H1 (cell line): ENCODE measurements around the gene TPSG1. TPM values are rescaled to one million over a fixed set of nuclear protein-coding genes. Genes with fewer than 3 reads are reported as not detected.

Experiments used
- CTCF ChIA-PET: fragments of 300-600 bp; sonication (Branson Sonifier 250); formaldehyde crosslinking; loops from one replicate; lab custom pipeline; 2021; ENCODE audit not compliant: partially characterized antibody; lab: Charles Lee
- POLR2A ChIA-PET: fragments of 300-600 bp; sonication (Branson Sonifier 250); formaldehyde crosslinking; loops from one replicate; lab custom pipeline; 2021; ENCODE audit warnings: inconsistent platforms; ENCODE audit not compliant: partially characterized antibody; lab: Charles Lee
- DNase-seq, 2 experiments: peaks; one replicate each; pipeline versions ENCODE4 v3.0.0 to v3.0.0-alpha.2; 2010 to 2022; ENCODE audit warnings: low spot score in 2 of 2, low read depth in 1 of 2, mixed read lengths in 1 of 2
- FAIRE-seq: peaks from 2 replicates; lab custom pipeline; 2011; peaks lifted over from hg19 to GRCh38; lab: Jason Lieb, UNC
- H2AFZ ChIP-seq: 2 replicates; pipeline ENCODE4 v1.8.1; 2012; ENCODE audit warnings: low read length, inconsistent platforms
- H2AK5ac ChIP-seq: 2 replicates; pipeline ENCODE4 v1.6.1; 2013; ENCODE audit warnings: low read depth, low read length
- H2BK120ac ChIP-seq: replicated peaks from 2 replicates; pipeline ENCODE3; 2013; ENCODE audit warnings: low read depth, low read length, inconsistent platforms
- H2BK12ac ChIP-seq: 2 replicates; pipeline ENCODE4 v1.6.1; 2013; ENCODE audit warnings: low read depth, low read length
- H2BK15ac ChIP-seq: 2 replicates; pipeline ENCODE4 v1.6.1; 2013; ENCODE audit warnings: low read length
- H2BK20ac ChIP-seq: 2 replicates; pipeline ENCODE4 v1.6.1; 2013; ENCODE audit warnings: low read length
- H2BK5ac ChIP-seq: 2 replicates; pipeline ENCODE4 v1.6.1; 2013; ENCODE audit warnings: low read depth, low read length
- H3K14ac ChIP-seq: 2 replicates; pipeline ENCODE4 v1.6.1; 2013; ENCODE audit warnings: inconsistent platforms; ENCODE audit not compliant: insufficient read length
- H3K18ac ChIP-seq: 2 replicates; pipeline ENCODE4 v1.6.1; 2013; ENCODE audit warnings: low read length; ENCODE audit errors: extremely low read depth
- H3K23ac ChIP-seq: 2 replicates; pipeline ENCODE4 v1.6.1; 2013; ENCODE audit warnings: inconsistent platforms; ENCODE audit not compliant: insufficient read length
- H3K23me2 ChIP-seq: 2 replicates; pipeline ENCODE4 v1.6.1; 2013; ENCODE audit warnings: low read depth, low read length
- H3K27ac ChIP-seq: 2 replicates; pipeline ENCODE4 v1.6.1; 2011; ENCODE audit warnings: low read depth, low read length, inconsistent platforms
- H3K27me3 ChIP-seq, 4 experiments: replicated peaks in 1 of 4; 1 replicate in 1 of 4; 2 replicates in 3 of 4; pipeline versions ENCODE4 v1.6.1 to v1.8.1; 2011 to 2013; ENCODE audit warnings: low read length in 3 of 4, mild to moderate bottlenecking in 3 of 4, inconsistent platforms in 2 of 4, mixed read lengths in 2 of 4, moderate library complexity in 1 of 4; ENCODE audit not compliant: control insufficient read depth in 3 of 4, insufficient read depth in 3 of 4; ENCODE audit errors: extremely low read depth in 1 of 4
- H3K36me3 ChIP-seq, 4 experiments: 2 replicates each; pipeline versions ENCODE4 v1.6.1 to v1.8.1; 2011 to 2013; ENCODE audit warnings: mild to moderate bottlenecking in 4 of 4, low read length in 3 of 4, moderate library complexity in 2 of 4, control low read depth in 1 of 4, inconsistent platforms in 1 of 4; ENCODE audit not compliant: insufficient read depth in 4 of 4, control insufficient read depth in 2 of 4
- H3K4ac ChIP-seq: replicated peaks from 2 replicates; pipeline ENCODE3; 2013; ENCODE audit warnings: low read length, low read depth, mixed read lengths, inconsistent platforms; ENCODE audit not compliant: insufficient read length
- H3K4me1 ChIP-seq, 4 experiments: replicated peaks in 1 of 4; 1 replicate in 1 of 4; 2 replicates in 3 of 4; pipeline versions ENCODE4 v1.6.1 to v1.8.1; 2011 to 2013; ENCODE audit warnings: low read length in 3 of 4, inconsistent platforms in 2 of 4, mixed read lengths in 1 of 4; ENCODE audit not compliant: insufficient read depth in 4 of 4, control insufficient read depth in 3 of 4
- H3K4me2 ChIP-seq, 2 experiments: 2 replicates each; pipeline versions ENCODE4 v1.6.1 to v1.8.1; 2011 to 2013; ENCODE audit warnings: low read depth in 2 of 2, low read length in 2 of 2, control low read depth in 1 of 2, inconsistent platforms in 1 of 2, mild to moderate bottlenecking in 1 of 2; ENCODE audit not compliant: insufficient read depth in 1 of 2
- H3K4me3 ChIP-seq, 4 experiments: fragments of 200-600, 300-600 bp in 1 of 4; sonication (generic), shearing (Covaris generic), sonication (Bioruptor Twin) in 1 of 4; 2 replicates each; pipeline versions ENCODE4 v1.5.1 to v1.8.1; 2011 to 2016; ENCODE audit warnings: low read length in 4 of 4, low read depth in 3 of 4, control low read depth in 2 of 4, inconsistent platforms in 2 of 4, mild to moderate bottlenecking in 2 of 4, mixed read lengths in 1 of 4, moderate library complexity in 1 of 4; ENCODE audit not compliant: insufficient read depth in 2 of 4; ENCODE audit errors: extremely low read depth in 1 of 4
- H3K56ac ChIP-seq: replicated peaks from 2 replicates; pipeline ENCODE3; 2013; ENCODE audit warnings: low read depth, mild to moderate bottlenecking, mixed read lengths, low read length, inconsistent platforms; ENCODE audit not compliant: insufficient read length
- H3K79me1 ChIP-seq: 2 replicates; pipeline ENCODE4 v1.6.1; 2013; ENCODE audit warnings: low read depth, low read length, control low read depth
- H3K79me2 ChIP-seq, 2 experiments: 2 replicates each; pipeline versions ENCODE4 v1.6.1 to v1.8.1; 2012 to 2013; ENCODE audit warnings: low read length in 2 of 2, mild to moderate bottlenecking in 2 of 2, inconsistent platforms in 1 of 2; ENCODE audit not compliant: insufficient read depth in 2 of 2, control insufficient read depth in 1 of 2
- H3K9ac ChIP-seq, 4 experiments: replicated peaks in 1 of 4; 1 replicate in 1 of 4; 2 replicates in 3 of 4; pipeline versions ENCODE4 v1.6.1 to v1.8.1; 2011 to 2013; ENCODE audit warnings: low read depth in 3 of 4, low read length in 3 of 4, control low read depth in 2 of 4, mild to moderate bottlenecking in 2 of 4, moderate library complexity in 2 of 4, inconsistent platforms in 1 of 4; ENCODE audit errors: extremely low read depth in 1 of 4
- H3K9me3 ChIP-seq, 2 experiments: 2 replicates each; pipeline versions ENCODE4 v1.6.1 to v1.8.1; 2012 to 2013; ENCODE audit warnings: mild to moderate bottlenecking in 2 of 2, moderate library complexity in 2 of 2, control low read depth in 1 of 2, inconsistent platforms in 1 of 2, low read depth in 1 of 2, low read length in 1 of 2, mixed read lengths in 1 of 2; ENCODE audit not compliant: insufficient read depth in 2 of 2
- H4K20me1 ChIP-seq, 2 experiments: replicated peaks in 1 of 2; 2 replicates each; pipeline versions ENCODE3 to v1.8.1; 2011 to 2013; ENCODE audit warnings: inconsistent platforms in 2 of 2, low read length in 2 of 2, mild to moderate bottlenecking in 1 of 2; ENCODE audit not compliant: insufficient read depth in 2 of 2, control insufficient read depth in 1 of 2
- H4K5ac ChIP-seq: 2 replicates; pipeline ENCODE4 v1.6.1; 2013; ENCODE audit warnings: low read length, low read depth, mixed read lengths, inconsistent platforms; ENCODE audit not compliant: insufficient read length
- H4K8ac ChIP-seq: 2 replicates; pipeline ENCODE4 v1.8.0; 2013; ENCODE audit warnings: mild to moderate bottlenecking, moderate library complexity, low read length, inconsistent platforms; ENCODE audit not compliant: insufficient read depth; ENCODE audit errors: extremely low read depth
- H4K91ac ChIP-seq: replicated peaks from 2 replicates; pipeline ENCODE3; 2013; ENCODE audit warnings: low read length, mixed read lengths, inconsistent platforms; ENCODE audit not compliant: insufficient read length
- BRCA1 ChIP-seq: IDR thresholded peaks from 2 replicates; pipeline ENCODE4 v1.6.1; 2012; ENCODE audit warnings: low read depth, low read length, improper control_type of control experiment
- CTBP2 ChIP-seq: IDR thresholded peaks from 2 replicates; pipeline ENCODE4 v1.7.0; 2011; ENCODE audit warnings: borderline replicate concordance, mild to moderate bottlenecking, moderate library complexity, mixed read lengths, low read length; ENCODE audit not compliant: insufficient read depth, insufficient read length
- NANOG ChIP-seq: IDR thresholded peaks from 2 replicates; pipeline ENCODE4 v1.6.1; 2011; ENCODE audit warnings: low read length, low read depth, mild to moderate bottlenecking, inconsistent platforms; ENCODE audit not compliant: insufficient read depth, poor library complexity, severe bottlenecking
- SP1 ChIP-seq: IDR thresholded peaks from 2 replicates; pipeline ENCODE4 v1.6.1; 2011; ENCODE audit warnings: low read depth, low read length
- TEAD4 ChIP-seq: IDR thresholded peaks from 2 replicates; pipeline ENCODE4 v1.6.1; 2012; ENCODE audit warnings: low read depth, low read length, inconsistent platforms, mixed read lengths
- YY1 ChIP-seq: IDR thresholded peaks from 2 replicates; pipeline ENCODE4 v1.6.1; 2011; ENCODE audit warnings: low read depth, mild to moderate bottlenecking, low read length
- ZNF274 ChIP-seq: IDR thresholded peaks from 2 replicates; pipeline ENCODE4 v1.7.0; 2012; ENCODE audit warnings: low read length, borderline replicate concordance; ENCODE audit errors: extremely low read depth
- WGBS, 2 experiments: shearing (Covaris generic) in 1 of 2; methylation state at CpG; one replicate each; pipeline versions ENCODE4 v1.1.6 to v1.1.7; 2013 to 2015; ENCODE audit warnings: low lambda C conversion rate in 2 of 2, mixed read lengths in 2 of 2, inconsistent platforms in 1 of 2, low coverage in 1 of 2, missing lambda C conversion rate in 1 of 2; ENCODE audit not compliant: insufficient replicate concordance in 2 of 2, insufficient coverage in 1 of 2, insufficient read length in 1 of 2; ENCODE audit errors: extremely low coverage in 1 of 2, missing lambda C conversion rate in 1 of 2; 5-methylcytosine and 5-hydroxymethylcytosine counted together
- polyA plus RNA-seq, 7 experiments: library from polyadenylated mRNA; depleted of rRNA in 3 of 7; stranded (reverse) in 5 of 7; unstranded in 2 of 7; fragments of >200 nt in 5 of 7; fragments of 200-250 nt in 2 of 7; gene quantifications; 1 replicate in 5 of 7; 2 replicates in 1 of 7; 4 replicates in 1 of 7; pipeline versions ENCODE4 v1.2.1 to v1.2.3, GENCODE V29; 2011 to 2013; ENCODE audit warnings: missing spikeins in 2 of 7, mixed read lengths in 2 of 7
- total RNA-seq: library from RNA; stranded (reverse); fragmentation: NEBNext Ultra II Directional; extraction: Animal tissue kit (Norgen Biotek cat#: 25700); gene quantifications from 2 replicates; pipeline ENCODE4 v1.2.1, GENCODE V29; 2021

The TPSG1 gene
- total and polyA plus RNA-seq, 2 of the 8 experiments (the other 6 are each of a cell fraction or from before 2014, with no cell fraction given) = not detected

- 94% methylated on average over 21 of the region's 22 CpGs; no CpG with 5 or more reads in 1 of the 2 experiments for WGBS, 2 experiments
- no peak overlapping the region for H3K14ac ChIP-seq
- CTCF ChIA-PET = interaction anchor here (1.7 kb wide), 1 partner anchor 10 kb away, joined by 6 read pairs; no protein-coding TSS in a partner anchor
Observed at GRCh38 chr16:1208239-1208830, 16.7 kb downstream of the TPSG1 start.

More at GRCh38 chr16:1208239-1208830, 16.7 kb downstream of the TPSG1 start:
- Histone ChIP-seq H3K27ac (no peak overlapping the region), H3K23me2 (no peaks in the 10 kb centered on the region), H4K20me1 (peaks cover 2 to 11% of the 10 kb centered on the region in 2 experiments), H3K79me1 (no peaks in the 10 kb centered on the region), H2BK20ac (no peak overlapping the region), H4K5ac (no peak overlapping the region), H3K56ac (no peak overlapping the region), H3K27me3 (no peaks in the 10 kb centered on the region), H3K36me3 (peaks cover 0 to 45% (median 3%) of the 10 kb centered on the region in 4 experiments; a peak in 4 of 8 replicates), H3K4me3 (no peak overlapping the region), H3K4ac (no peak overlapping the region), H3K79me2 (no peaks in the 10 kb centered on the region), H3K9ac (no peak overlapping the region), H2AFZ (no peak overlapping the region), H2BK120ac (no peak overlapping the region), H3K4me2 (no peak overlapping the region), H2BK12ac (no peak overlapping the region), H2BK15ac (no peak overlapping the region), H2AK5ac (no peak overlapping the region), H3K4me1 (no peaks in the 10 kb centered on the region), H4K8ac (peak overlapping the region; percentile 57; the same call in 1 of the 2 replicates), H3K23ac (no peak overlapping the region)
- POLR2A ChIA-PET = interaction anchor here (1.1 to 1.8 kb wide), 2 partner anchors 14 to 26 kb away, joined by 3 to 4 read pairs; no protein-coding TSS in a partner anchor
- DNase-seq (no peak), FAIRE-seq (no peak)
- TF ChIP-seq TEAD4 = no peak
- TF ChIP-seq SP1 = no peak
- TF ChIP-seq CTBP2 = no peak
- TF ChIP-seq BRCA1 = no peak
- no peak for TF ChIP-seq ZNF274
- no peak for TF ChIP-seq YY1
- no peak for TF ChIP-seq NANOG
- TF ChIP-seq, all 59 proteins: peak for 0
- Histone ChIP-seq H4K91ac (no peak overlapping the region), H2BK5ac (no peak overlapping the region), H3K18ac (no peak overlapping the region), H3K9me3 (no peaks in the 10 kb centered on the region)
